ENCODE results near the gene POLR3GL. TPM values are rescaled to one million over a fixed set of nuclear protein-coding genes. Genes with fewer than 3 reads are reported as not detected.

Gene POLR3GL
- total RNA-seq, 1 donor from 2014 or later, result 12.2 TPM

DNA sequence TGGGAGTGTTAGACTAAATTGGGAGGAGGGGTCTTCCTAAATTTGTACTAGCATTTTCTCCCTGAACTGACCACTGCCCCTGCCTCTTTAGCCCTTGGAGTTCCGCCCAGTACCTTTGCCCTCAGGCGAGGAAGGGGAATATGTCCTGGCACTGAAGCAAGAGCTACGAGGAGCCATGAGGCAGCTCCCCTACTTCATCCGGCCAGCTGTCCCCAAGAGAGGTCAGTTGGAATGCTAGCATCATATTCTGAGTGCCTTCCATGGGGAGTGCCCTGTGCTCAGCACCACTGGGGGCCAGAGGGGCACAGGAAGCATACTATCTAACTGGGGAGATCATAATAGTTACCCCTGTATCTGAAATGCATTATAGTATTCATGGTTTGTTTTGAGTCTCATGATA, 10.7 kb downstream of the POLR3GL start:
- DNase-seq (ENCODE audit: low read depth), result no peak
- Histone ChIP-seq H3K4me3 (ENCODE audit: low read depth, low read length) (no peak overlapping the region), H3K27me3 (ENCODE audit: control insufficient read depth, insufficient read depth, low read length) (no peaks in the 10 kb centered on the region), H3K36me3 (ENCODE audit: control insufficient read depth, insufficient read depth, low read length) (no peaks in the 10 kb centered on the region)
- TF ChIP-seq, protein P1, sequence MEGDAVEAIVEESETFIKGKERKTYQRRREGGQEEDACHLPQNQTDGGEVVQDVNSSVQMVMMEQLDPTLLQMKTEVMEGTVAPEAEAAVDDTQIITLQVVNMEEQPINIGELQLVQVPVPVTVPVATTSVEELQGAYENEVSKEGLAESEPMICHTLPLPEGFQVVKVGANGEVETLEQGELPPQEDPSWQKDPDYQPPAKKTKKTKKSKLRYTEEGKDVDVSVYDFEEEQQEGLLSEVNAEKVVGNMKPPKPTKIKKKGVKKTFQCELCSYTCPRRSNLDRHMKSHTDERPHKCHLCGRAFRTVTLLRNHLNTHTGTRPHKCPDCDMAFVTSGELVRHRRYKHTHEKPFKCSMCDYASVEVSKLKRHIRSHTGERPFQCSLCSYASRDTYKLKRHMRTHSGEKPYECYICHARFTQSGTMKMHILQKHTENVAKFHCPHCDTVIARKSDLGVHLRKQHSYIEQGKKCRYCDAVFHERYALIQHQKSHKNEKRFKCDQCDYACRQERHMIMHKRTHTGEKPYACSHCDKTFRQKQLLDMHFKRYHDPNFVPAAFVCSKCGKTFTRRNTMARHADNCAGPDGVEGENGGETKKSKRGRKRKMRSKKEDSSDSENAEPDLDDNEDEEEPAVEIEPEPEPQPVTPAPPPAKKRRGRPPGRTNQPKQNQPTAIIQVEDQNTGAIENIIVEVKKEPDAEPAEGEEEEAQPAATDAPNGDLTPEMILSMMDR (IDR thresholded peaks at IDR 0.05; ENCODE audit: insufficient read depth, low read length, poor library complexity, severe bottlenecking), result no peak

DNA sequence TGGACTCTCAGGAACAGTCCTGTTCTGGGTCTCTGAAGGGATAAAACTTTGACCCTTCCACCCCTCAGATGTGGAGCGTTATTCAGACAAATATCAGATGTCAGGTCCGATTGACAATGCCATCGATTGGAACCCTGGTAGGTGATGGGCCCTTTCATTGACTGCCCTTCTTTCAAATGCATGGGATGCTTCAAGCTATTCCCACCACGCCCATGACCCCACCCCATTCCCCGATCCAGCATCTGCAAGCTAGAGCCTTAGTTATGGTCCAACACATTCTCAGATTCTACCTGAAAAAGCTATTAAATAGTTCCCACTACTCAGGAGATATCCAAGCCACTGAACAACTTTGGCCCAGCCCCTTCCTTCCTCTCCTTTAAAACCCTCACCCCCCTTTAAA, 12.5 kb downstream of the POLR3GL start:
- DNase-seq (ENCODE audit: low read depth), result no peak

DNA sequence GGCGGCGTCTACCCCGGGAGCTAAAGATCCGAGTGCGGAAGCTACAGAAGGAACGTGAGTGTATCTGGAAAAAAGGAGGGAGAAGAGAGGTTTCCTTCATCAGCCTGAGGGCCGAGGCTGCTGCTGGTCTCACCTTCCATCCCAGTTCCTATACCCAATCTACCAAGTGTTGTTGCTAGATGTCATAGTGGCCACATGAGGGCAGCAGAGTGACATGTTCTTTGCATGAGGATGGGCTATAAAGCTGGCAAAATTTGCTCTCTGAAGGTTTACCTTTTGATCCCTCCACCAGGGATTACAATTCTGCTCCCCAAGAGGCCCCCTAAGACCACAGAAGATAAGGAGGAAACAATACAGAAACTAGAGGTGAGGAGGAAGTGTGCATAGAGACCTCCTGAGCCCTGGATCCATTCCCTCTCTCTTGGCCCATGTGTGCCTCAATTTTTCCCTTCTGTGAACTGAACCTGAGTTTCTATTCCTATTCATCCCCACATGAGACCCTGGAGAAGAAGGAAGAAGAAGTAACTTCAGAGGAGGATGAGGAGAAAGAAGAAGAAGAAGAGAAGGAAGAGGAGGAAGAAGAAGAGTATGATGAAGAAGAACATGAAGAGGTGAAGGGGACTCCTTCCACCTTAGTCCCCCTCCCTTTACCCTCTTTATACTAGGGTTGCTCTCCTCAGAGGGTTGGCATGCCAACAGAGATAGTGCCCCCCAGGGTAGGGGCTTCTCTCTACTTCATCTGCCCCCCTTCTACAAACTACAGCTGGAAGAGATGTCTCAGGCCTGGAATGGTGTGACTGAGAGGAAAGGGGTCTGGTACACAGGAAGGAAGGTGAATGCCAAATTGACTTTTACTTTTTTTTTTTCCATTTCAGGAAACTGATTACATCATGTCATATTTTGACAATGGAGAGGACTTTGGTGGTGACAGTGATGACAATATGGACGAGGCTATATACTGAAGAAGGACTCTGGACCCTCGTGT, 13.3 kb downstream of the POLR3GL start:
- H3K27me3 ChIP-seq (ENCODE audit: control insufficient read depth, insufficient read depth, low read length), result no peaks in the 10 kb centered on the region
- H3K4me3 ChIP-seq (ENCODE audit: low read depth, low read length), result no peak overlapping the region
- no peak for DNase-seq (ENCODE audit: low read depth)
- TF ChIP-seq, protein P1 (IDR thresholded peaks at IDR 0.05; ENCODE audit: insufficient read depth, low read length, poor library complexity, severe bottlenecking), result peak; percentile 75
- H3K36me3 ChIP-seq (ENCODE audit: control insufficient read depth, insufficient read depth, low read length), result no peaks in the 10 kb centered on the region

More for the DNA sequence above, 12.5 kb downstream of the POLR3GL start:
- TF ChIP-seq, protein P1 (IDR thresholded peaks at IDR 0.05; ENCODE audit: insufficient read depth, low read length, poor library complexity, severe bottlenecking), result no peak
- no peaks in the 10 kb centered on the region for H3K27me3 ChIP-seq (ENCODE audit: control insufficient read depth, insufficient read depth, low read length)
- H3K4me3 ChIP-seq (ENCODE audit: low read depth, low read length), result no peak overlapping the region
- H3K36me3 ChIP-seq (ENCODE audit: control insufficient read depth, insufficient read depth, low read length), result no peaks in the 10 kb centered on the region

DNA sequence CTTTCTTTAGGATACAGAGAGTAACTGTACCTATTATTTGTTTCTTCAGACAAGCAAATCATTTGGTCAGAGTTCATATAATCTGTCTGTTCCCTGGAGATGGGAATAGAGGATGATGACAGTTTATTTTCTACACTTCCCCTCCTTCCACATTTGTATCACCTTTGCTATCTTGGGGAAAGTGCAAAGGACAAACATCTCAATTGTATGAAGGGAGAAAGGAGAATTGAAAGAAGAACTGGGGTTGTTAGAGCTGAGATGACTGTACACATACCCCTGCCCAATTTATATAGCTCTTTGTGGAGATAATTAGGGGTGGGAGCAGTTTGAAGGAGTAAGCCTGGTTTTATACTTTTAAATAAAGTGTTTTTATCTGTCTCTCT, 14.0 kb downstream of the POLR3GL start:
- H3K4me3 ChIP-seq (ENCODE audit: low read depth, low read length), result no peak overlapping the region
- H3K36me3 ChIP-seq (ENCODE audit: control insufficient read depth, insufficient read depth, low read length), result no peaks in the 10 kb centered on the region
- DNase-seq (ENCODE audit: low read depth), result no peak
- no peaks in the 10 kb centered on the region for H3K27me3 ChIP-seq (ENCODE audit: control insufficient read depth, insufficient read depth, low read length)
- TF ChIP-seq, protein P1 (IDR thresholded peaks at IDR 0.05; ENCODE audit: insufficient read depth, low read length, poor library complexity, severe bottlenecking), result no peak

DNA sequence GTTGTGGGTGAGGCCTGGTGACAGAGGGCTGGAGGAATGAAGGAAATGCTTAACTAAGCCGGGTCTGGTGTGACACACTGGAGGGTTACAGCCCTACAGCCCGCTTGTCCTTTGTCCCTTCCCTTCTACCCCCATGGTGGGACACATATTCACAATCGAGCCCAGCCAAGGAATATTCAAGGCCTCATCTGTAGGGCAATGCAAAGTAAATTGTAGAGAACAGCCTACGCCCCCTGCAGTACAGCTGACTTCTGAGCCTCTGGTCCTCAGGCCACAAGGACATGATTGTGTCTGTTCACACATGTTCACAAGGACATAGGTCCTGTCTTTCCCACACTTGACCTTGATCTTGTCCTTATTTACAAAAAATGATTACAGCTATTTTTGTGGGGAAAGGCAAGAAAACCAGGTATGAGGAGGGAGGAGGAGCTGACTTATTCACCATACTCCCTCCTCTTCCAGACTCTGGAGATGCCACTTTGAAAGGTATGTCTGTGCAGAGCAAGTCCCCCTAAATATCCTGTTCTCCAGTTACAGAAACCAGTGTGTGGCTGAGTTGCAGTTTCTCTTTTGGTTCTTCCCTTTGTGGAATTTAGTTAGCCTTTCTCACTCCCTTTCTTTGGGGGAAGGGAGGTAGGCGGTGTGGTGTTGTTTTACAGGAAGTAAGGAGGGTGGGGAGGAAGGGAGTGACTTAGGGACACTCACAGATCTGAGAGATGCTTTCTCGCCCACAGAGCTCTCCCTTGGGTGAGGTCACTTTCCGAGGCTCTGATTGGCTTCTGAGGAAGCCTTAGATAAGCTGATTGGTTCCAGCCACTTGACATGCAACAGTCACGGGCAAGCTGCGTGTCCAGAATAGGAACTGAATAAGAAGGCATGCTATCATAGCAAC, 14.6 kb downstream of the POLR3GL start:
- TF ChIP-seq, protein P1 (IDR thresholded peaks at IDR 0.05; ENCODE audit: insufficient read depth, low read length, poor library complexity, severe bottlenecking), result no peak
- H3K27me3 ChIP-seq (ENCODE audit: control insufficient read depth, insufficient read depth, low read length), result no peaks in the 10 kb centered on the region
- peak; percentile 100 for DNase-seq (ENCODE audit: low read depth)
- no peaks in the 10 kb centered on the region for H3K36me3 ChIP-seq (ENCODE audit: control insufficient read depth, insufficient read depth, low read length)
- H3K4me3 ChIP-seq (ENCODE audit: low read depth, low read length), result no peak overlapping the region
